Neural progenitor cell (in vitro differentiated cells): Measurements from ENCODE around the gene GDPD5. TPM values are rescaled to one million over a fixed set of nuclear protein-coding genes. Genes with fewer than 3 reads are reported as not detected.
A peak's percentile ranks its signal among the peaks of the same experiment; 100 is the strongest.

Experiments
- DNase-seq: peaks from one replicate; pipeline ENCODE4 v3.0.0-alpha.2; 2016; ENCODE audit warnings: low spot score
- H2AFZ ChIP-seq: fragments of 200-600 bp; sonication (generic); replicated peaks from 2 replicates; pipeline ENCODE4 v1.6.1; 2016; ENCODE audit warnings: antibody characterized with exemption
- H3F3A ChIP-seq: fragments of 200-600 bp; sonication (generic); 2 replicates; pipeline ENCODE4 v1.6.1; 2016; ENCODE audit warnings: antibody characterized with exemption, low read depth
- H3K27ac ChIP-seq: fragments of 200-600 bp; sonication (generic); 2 replicates; pipeline ENCODE4 v1.5.1; 2016; ENCODE audit warnings: mild to moderate bottlenecking
- H3K27me3 ChIP-seq: fragments of 200-600 bp; sonication (generic); 2 replicates; pipeline ENCODE4 v1.6.1; 2016; ENCODE audit warnings: mild to moderate bottlenecking, moderate library complexity
- H3K36me3 ChIP-seq: fragments of 200-600 bp; sonication (generic); 2 replicates; pipeline ENCODE4 v1.5.1; 2016
- H3K4me1 ChIP-seq: fragments of 200-600 bp; sonication (generic); 2 replicates; pipeline ENCODE4 v1.6.1; 2016; ENCODE audit warnings: mixed run types
- H3K4me2 ChIP-seq: fragments of 200-600 bp; sonication (generic); 2 replicates; pipeline ENCODE4 v1.6.1; 2016
- H3K4me3 ChIP-seq: fragments of 200-600 bp; sonication (generic); 2 replicates; pipeline ENCODE4 v1.5.1; 2016
- H3K79me2 ChIP-seq: fragments of 200-600 bp; sonication (generic); 2 replicates; pipeline ENCODE4 v1.6.1; 2016; ENCODE audit warnings: low read depth
- H3K9ac ChIP-seq: fragments of 200-600 bp; sonication (generic); 2 replicates; pipeline ENCODE4 v1.6.1; 2016
- H3K9me3 ChIP-seq: fragments of 200-600 bp; sonication (generic); 2 replicates; pipeline ENCODE4 v1.5.1; 2016; ENCODE audit warnings: low read depth
- H4K20me1 ChIP-seq: fragments of 200-600 bp; sonication (generic); 2 replicates; pipeline ENCODE4 v1.6.1; 2016; ENCODE audit warnings: low read depth
- H3K27ac Mint-ChIP-seq: 3 replicates; pipeline ENCODE4 v1.8.0; 2021; ENCODE audit warnings: mixed read lengths
- H3K27me3 Mint-ChIP-seq: 2 replicates; pipeline ENCODE4 v1.8.0; 2022; ENCODE audit warnings: low read depth, mild to moderate bottlenecking, inconsistent platforms, moderate library complexity, mixed read lengths; ENCODE audit not compliant: insufficient read depth
- H3K36me3 Mint-ChIP-seq: 3 replicates; pipeline ENCODE4 v1.8.0; 2021; ENCODE audit warnings: mixed read lengths
- H3K4me1 Mint-ChIP-seq: 3 replicates; pipeline ENCODE4 v1.8.0; 2021; ENCODE audit warnings: mixed read lengths
- H3K4me3 Mint-ChIP-seq: 3 replicates; pipeline ENCODE4 v1.8.0; 2021; ENCODE audit warnings: mild to moderate bottlenecking, moderate library complexity, mixed read lengths
- H3K9me3 Mint-ChIP-seq: 3 replicates; pipeline ENCODE4 v1.8.0; 2020; ENCODE audit warnings: mixed read lengths
- CTCF ChIP-seq: fragments of 200-600 bp; sonication (generic); IDR thresholded peaks from 2 replicates; pipeline ENCODE4 v1.5.1; 2017; ENCODE audit warnings: antibody characterized with exemption, mild to moderate bottlenecking
- EZH2 ChIP-seq: fragments of 200-600 bp; sonication (generic); IDR thresholded peaks from 2 replicates; pipeline ENCODE4 v1.6.1; 2017; ENCODE audit warnings: antibody characterized with exemption, mild to moderate bottlenecking, moderate library complexity
- EZH2phosphoT487 ChIP-seq: fragments of 200-600 bp; sonication (generic); IDR thresholded peaks from 2 replicates; pipeline ENCODE4 v1.6.1; 2017; ENCODE audit warnings: antibody characterized with exemption
- total RNA-seq: library from RNA; depleted of rRNA; stranded (reverse); fragments of >200 nt; gene quantifications from 2 replicates; pipeline ENCODE4 v1.2.3, GENCODE V29; 2015; ENCODE audit warnings: low replicate concordance

The GDPD5 gene
- total RNA-seq, 1 donor from 2014 or later = 11.3 TPM

GRCh38 chr11:75518771-75519653, 6.7 kb downstream of the GDPD5 start:
- peak overlapping the region; percentile 90 for H3K27ac Mint-ChIP-seq
- H4K20me1 ChIP-seq = no peaks in the 10 kb centered on the region

DNA sequence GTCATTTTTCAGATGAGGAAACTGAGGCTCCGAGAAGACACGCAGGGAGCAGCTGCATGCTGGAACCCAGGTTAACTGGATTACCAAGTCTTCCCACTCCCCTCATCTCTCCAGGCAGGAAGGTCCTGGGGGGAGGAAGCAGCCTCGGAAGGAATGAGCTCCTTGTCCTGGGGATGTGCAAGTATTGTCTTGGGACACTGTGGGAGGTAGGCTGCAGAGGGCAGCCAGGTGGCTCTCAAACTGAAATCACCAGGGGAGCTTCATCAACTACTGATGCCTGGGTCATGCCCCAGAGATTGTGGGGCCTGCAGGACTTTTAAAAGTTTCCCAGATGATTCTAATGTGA, 7.6 kb downstream of the GDPD5 start:
- H3K27me3 ChIP-seq = peaks cover 3% of the 10 kb centered on the region
- Mint-ChIP-seq H3K9me3 (peaks cover 6% of the 10 kb centered on the region), H3K27me3 (peaks cover 22% of the 10 kb centered on the region), H3K4me3 (no peak overlapping the region), H3K36me3 (peaks cover 2% of the 10 kb centered on the region), H3K4me1 (peaks cover 49% of the 10 kb centered on the region), H3K27ac (no peak overlapping the region)
- DNase-seq = peak; percentile 45
- peak overlapping the region; percentile 12 for H3K4me3 ChIP-seq
- peak overlapping the region; percentile 68 for H3K4me2 ChIP-seq
- TF ChIP-seq EZH2phosphoT487 = no peak
- TF ChIP-seq EZH2 = no peak
- no peak for TF ChIP-seq CTCF
- peaks cover 31% of the 10 kb centered on the region for H3F3A ChIP-seq
- no peaks in the 10 kb centered on the region for H4K20me1 ChIP-seq
- peaks cover 11% of the 10 kb centered on the region for H3K79me2 ChIP-seq
- H3K27ac ChIP-seq = peak overlapping the region; percentile 98
- H3K9me3 ChIP-seq = no peaks in the 10 kb centered on the region
- peaks cover 41% of the 10 kb centered on the region for H3K4me1 ChIP-seq
- H3K36me3 ChIP-seq = no peaks in the 10 kb centered on the region
- no peak overlapping the region for H3K9ac ChIP-seq
- H2AFZ ChIP-seq = no peak overlapping the region

More at GRCh38 chr11:75518771-75519653, 6.7 kb downstream of the GDPD5 start:
- TF ChIP-seq CTCF (no peak), EZH2 (no peak), EZH2phosphoT487 (no peak)
- H3K4me3 Mint-ChIP-seq = peak overlapping the region; percentile 52
- no peak overlapping the region for H2AFZ ChIP-seq
- peaks cover 11% of the 10 kb centered on the region for H3K27me3 ChIP-seq
- peaks cover 6% of the 10 kb centered on the region for H3K9me3 Mint-ChIP-seq
- H3K4me2 ChIP-seq = peak overlapping the region; percentile 68
- peak; percentile 74 for DNase-seq
- H3K9me3 ChIP-seq = no peaks in the 10 kb centered on the region
- peaks cover 28% of the 10 kb centered on the region for H3K27me3 Mint-ChIP-seq
- peak overlapping the region; percentile 12 for H3K4me3 ChIP-seq
- H3K36me3 Mint-ChIP-seq = peaks cover 2% of the 10 kb centered on the region
- no peaks in the 10 kb centered on the region for H3K36me3 ChIP-seq
- H3K4me1 ChIP-seq = peaks cover 42% of the 10 kb centered on the region
- peaks cover 31% of the 10 kb centered on the region for H3F3A ChIP-seq
- no peak overlapping the region for H3K9ac ChIP-seq
- H3K27ac ChIP-seq = peak overlapping the region; percentile 98
- peaks cover 58% of the 10 kb centered on the region for H3K4me1 Mint-ChIP-seq
- peaks cover 12% of the 10 kb centered on the region for H3K79me2 ChIP-seq

GRCh38 chr11:75516886-75517285, 8.9 kb downstream of the GDPD5 start:
- H3K4me3 Mint-ChIP-seq = no peak overlapping the region
- no peak overlapping the region for H3K27ac Mint-ChIP-seq
- Histone ChIP-seq H3F3A (peaks cover 26% of the 10 kb centered on the region), H3K9ac (no peak overlapping the region), H2AFZ (no peak overlapping the region), H3K36me3 (no peaks in the 10 kb centered on the region), H3K27ac (no peak overlapping the region), H3K27me3 (no peaks in the 10 kb centered on the region), H4K20me1 (no peaks in the 10 kb centered on the region), H3K79me2 (peaks cover 10% of the 10 kb centered on the region), H3K4me1 (peaks cover 32% of the 10 kb centered on the region), H3K9me3 (no peaks in the 10 kb centered on the region), H3K4me2 (no peak overlapping the region), H3K4me3 (no peak overlapping the region)
- no peak for DNase-seq
- peaks cover 48% of the 10 kb centered on the region for H3K4me1 Mint-ChIP-seq
- TF ChIP-seq EZH2 (no peak), CTCF (no peak), EZH2phosphoT487 (no peak)
- peaks cover 6% of the 10 kb centered on the region for H3K9me3 Mint-ChIP-seq
- peaks cover 20% of the 10 kb centered on the region for H3K27me3 Mint-ChIP-seq
- peaks cover 2% of the 10 kb centered on the region for H3K36me3 Mint-ChIP-seq
